Liver (tissue), 3 donors: ENCODE data around the gene EEFSEC.

Source experiments
- ATF3 ChIP-seq: IDR thresholded peaks from 2 replicates; pipeline ENCODE4 v1.6.1; 2016; ENCODE audit warnings: antibody characterized with exemption
- CTCF ChIP-seq: fragments of 150-350 bp; IDR thresholded peaks from 2 replicates; pipeline ENCODE4 v1.5.1; 2017; ENCODE audit warnings: improper control_type of control experiment, low read depth, low read length; ENCODE audit not compliant: missing input control
- GABPA ChIP-seq, 2 donors: IDR thresholded peaks in 1 of 2; conservative IDR thresholded peaks in 1 of 2; 2 replicates each; pipeline ENCODE4 v1.6.1; 2016; ENCODE audit warnings: antibody characterized with exemption in 2 of 2, mild to moderate bottlenecking in 1 of 2, moderate library complexity in 1 of 2
- JUND ChIP-seq, 2 donors: IDR thresholded peaks; 2 replicates each; pipeline ENCODE4 v1.6.1; 2016; ENCODE audit warnings: antibody characterized with exemption in 2 of 2
- MAX ChIP-seq: IDR thresholded peaks from 2 replicates; pipeline ENCODE4 v1.6.1; 2016; ENCODE audit warnings: antibody characterized with exemption
- RAD21 ChIP-seq, 2 donors: IDR thresholded peaks; 2 replicates each; pipeline ENCODE4 v1.6.1; 2016; ENCODE audit warnings: antibody characterized with exemption in 2 of 2, mild to moderate bottlenecking in 2 of 2
- REST ChIP-seq: IDR thresholded peaks from 2 replicates; pipeline ENCODE4 v1.6.1; 2016; ENCODE audit warnings: antibody characterized with exemption, mild to moderate bottlenecking
- donor health status: healthy.
- donor health status: healthy.

- TF ChIP-seq CTCF (no peak), ATF3 (no peak), JUND (IDR thresholded peaks at IDR 0.05) (peak in 1 of 2 donors; percentile 50), RAD21 (IDR thresholded peaks at IDR 0.05) (peak; percentile 51 to 57), GABPA (IDR thresholded peaks at IDR 0.05 in 1 of 2, conservative IDR thresholded peaks at IDR 0.05 in 1 of 2) (no peak), MAX (peak; percentile 55), REST (peak; percentile 71)
These were observed 14.8 kb downstream of the EEFSEC start for GRCh38 chr3:128167973-128168674.
